Neural cell (in vitro differentiated cells): ENCODE results near the gene TM7SF3.

Experiments
- EZH2 ChIP-seq: fragments of 200-600, 300-800 bp; shearing (Covaris generic), sonication (generic); IDR thresholded peaks from 2 replicates; pipeline ENCODE4 v1.6.1; 2014; ENCODE audit warnings: antibody characterized with exemption, low read length, borderline replicate concordance, mild to moderate bottlenecking; ENCODE audit not compliant: insufficient read depth, poor library complexity, severe bottlenecking
- TF ChIP-seq, protein P1 (sequence below): fragments of 450-650 bp; IDR thresholded peaks from 2 replicates; pipeline ENCODE4 v1.5.1; 2014; ENCODE audit warnings: antibody characterized with exemption, mild to moderate bottlenecking, moderate library complexity; ENCODE audit not compliant: poor library complexity, severe bottlenecking

DNA sequence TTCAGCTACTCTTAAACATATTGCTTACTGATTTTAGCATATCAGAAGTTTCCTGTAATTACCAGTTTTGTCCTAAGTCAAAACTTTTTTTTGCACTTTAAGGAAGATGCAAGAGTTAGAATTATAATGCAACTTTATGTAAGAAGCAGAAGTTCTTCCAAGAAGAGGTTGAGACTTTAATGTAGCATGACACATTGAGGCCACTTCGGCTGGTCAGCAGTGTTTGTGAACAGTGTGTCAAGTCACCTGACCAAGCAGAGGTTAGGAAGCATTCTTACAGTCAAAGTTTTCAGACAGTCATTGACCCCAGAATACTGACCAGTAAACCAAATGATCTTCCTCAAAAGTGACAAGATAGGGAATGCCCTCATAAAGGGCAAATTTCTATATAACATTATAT lies 60.7 kb downstream of the TM7SF3 start:
- TF ChIP-seq, protein P1, sequence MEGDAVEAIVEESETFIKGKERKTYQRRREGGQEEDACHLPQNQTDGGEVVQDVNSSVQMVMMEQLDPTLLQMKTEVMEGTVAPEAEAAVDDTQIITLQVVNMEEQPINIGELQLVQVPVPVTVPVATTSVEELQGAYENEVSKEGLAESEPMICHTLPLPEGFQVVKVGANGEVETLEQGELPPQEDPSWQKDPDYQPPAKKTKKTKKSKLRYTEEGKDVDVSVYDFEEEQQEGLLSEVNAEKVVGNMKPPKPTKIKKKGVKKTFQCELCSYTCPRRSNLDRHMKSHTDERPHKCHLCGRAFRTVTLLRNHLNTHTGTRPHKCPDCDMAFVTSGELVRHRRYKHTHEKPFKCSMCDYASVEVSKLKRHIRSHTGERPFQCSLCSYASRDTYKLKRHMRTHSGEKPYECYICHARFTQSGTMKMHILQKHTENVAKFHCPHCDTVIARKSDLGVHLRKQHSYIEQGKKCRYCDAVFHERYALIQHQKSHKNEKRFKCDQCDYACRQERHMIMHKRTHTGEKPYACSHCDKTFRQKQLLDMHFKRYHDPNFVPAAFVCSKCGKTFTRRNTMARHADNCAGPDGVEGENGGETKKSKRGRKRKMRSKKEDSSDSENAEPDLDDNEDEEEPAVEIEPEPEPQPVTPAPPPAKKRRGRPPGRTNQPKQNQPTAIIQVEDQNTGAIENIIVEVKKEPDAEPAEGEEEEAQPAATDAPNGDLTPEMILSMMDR: no peak
- no peak for TF ChIP-seq EZH2
